Caco-2 (cell line): ENCODE results near the gene ZNF19. TPM values are rescaled to one million over a fixed set of nuclear protein-coding genes. Genes with fewer than 3 reads are reported as not detected.

Source experiments
- BruUV-seq: library from RNA; stranded (reverse); fragments of 400-500 nt; replicated peaks from 2 replicates; lab custom pipeline; 2021; lab: Mats Ljungman, UMichigan
- CTCF ChIA-PET: fragments of 300-600 bp; sonication (Branson Sonifier 250); formaldehyde crosslinking; loops from one replicate; lab custom pipeline; 2022; ENCODE audit warnings: antibody characterized with exemption; lab: Charles Lee
- POLR2A ChIA-PET: fragments of 300-600 bp; sonication (Branson Sonifier 250); formaldehyde crosslinking; loops from one replicate; lab custom pipeline; 2022; ENCODE audit warnings: antibody characterized with exemption; lab: Charles Lee
- DNase-seq, 2 experiments: peaks; one replicate each; pipeline versions ENCODE4 v3.0.0 to v3.0.0-alpha.2; 2020 to 2022
- H3K27me3 ChIP-seq: replicated peaks from 2 replicates; pipeline ENCODE4 v1.6.0; 2011; ENCODE audit warnings: low read length; ENCODE audit not compliant: control insufficient read depth, insufficient read depth
- H3K36me3 ChIP-seq: 2 replicates; pipeline ENCODE4 v1.5.1; 2011; ENCODE audit warnings: low read length; ENCODE audit not compliant: control insufficient read depth, insufficient read depth
- H3K4me1 ChIP-seq: fragments of 250-450 bp; sonication (Bioruptor Pico); 2 replicates; pipeline ENCODE4 v1.5.1; 2020; ENCODE audit warnings: mild to moderate bottlenecking
- H3K4me3 ChIP-seq: 2 replicates; pipeline ENCODE4 v1.5.1; 2011; ENCODE audit warnings: low read depth, mild to moderate bottlenecking, control low read depth, low read length
- H3K9me3 ChIP-seq: fragments of 250-450 bp; sonication (Bioruptor Pico); 2 replicates; pipeline ENCODE4 v1.5.1; 2020; ENCODE audit warnings: mild to moderate bottlenecking, moderate library complexity
- H3K27ac Mint-ChIP-seq: one replicate; pipeline ENCODE4 v1.8.0; 2022; ENCODE audit warnings: mixed read lengths; ENCODE audit not compliant: unreplicated experiment
- H3K27me3 Mint-ChIP-seq: one replicate; pipeline ENCODE4 v1.8.0; 2022; ENCODE audit warnings: mixed read lengths; ENCODE audit not compliant: insufficient read depth, unreplicated experiment
- H3K36me3 Mint-ChIP-seq: one replicate; pipeline ENCODE4 v1.8.0; 2022; ENCODE audit warnings: mild to moderate bottlenecking, mixed read lengths; ENCODE audit not compliant: insufficient read depth, unreplicated experiment
- H3K4me1 Mint-ChIP-seq: one replicate; pipeline ENCODE4 v1.8.0; 2022; ENCODE audit warnings: low read depth, mixed read lengths; ENCODE audit not compliant: unreplicated experiment
- H3K4me3 Mint-ChIP-seq: one replicate; pipeline ENCODE4 v1.8.0; 2022; ENCODE audit warnings: mild to moderate bottlenecking, moderate library complexity, mixed read lengths; ENCODE audit not compliant: unreplicated experiment
- H3K9me3 Mint-ChIP-seq: one replicate; pipeline ENCODE4 v1.8.0; 2022; ENCODE audit warnings: mixed read lengths; ENCODE audit not compliant: unreplicated experiment
- intact Hi-C: fragments of 100-400 bp; cut with micrococcal nuclease; formaldehyde crosslinking; loops from one replicate; pipeline ENCODE4 v1.10.0; 2022; ENCODE audit not compliant: unreplicated experiment
- total RNA-seq: library from RNA; stranded (reverse); gene quantifications from 2 replicates; pipeline ENCODE4 v1.2.3, GENCODE V29; 2022
- TF ChIP-seq, protein P1 (sequence below), 2 experiments: fragments of 200-600 bp in 1 of 2; IDR thresholded peaks; 1 replicate in 1 of 2; 2 replicates in 1 of 2; pipeline versions ENCODE4 v1.5.1 to v1.8.0; 2011 to 2022; ENCODE audit warnings: antibody characterized with exemption in 1 of 2, control low read depth in 1 of 2, inconsistent platforms in 1 of 2, low read depth in 1 of 2, low read length in 1 of 2, mild to moderate bottlenecking in 1 of 2, moderate library complexity in 1 of 2; ENCODE audit not compliant: insufficient read depth in 1 of 2, severe bottlenecking in 1 of 2, unreplicated experiment in 1 of 2

ZNF19 gene
- total RNA-seq, 1 experiment from 2014 or later, result 5.1 TPM

DNA sequence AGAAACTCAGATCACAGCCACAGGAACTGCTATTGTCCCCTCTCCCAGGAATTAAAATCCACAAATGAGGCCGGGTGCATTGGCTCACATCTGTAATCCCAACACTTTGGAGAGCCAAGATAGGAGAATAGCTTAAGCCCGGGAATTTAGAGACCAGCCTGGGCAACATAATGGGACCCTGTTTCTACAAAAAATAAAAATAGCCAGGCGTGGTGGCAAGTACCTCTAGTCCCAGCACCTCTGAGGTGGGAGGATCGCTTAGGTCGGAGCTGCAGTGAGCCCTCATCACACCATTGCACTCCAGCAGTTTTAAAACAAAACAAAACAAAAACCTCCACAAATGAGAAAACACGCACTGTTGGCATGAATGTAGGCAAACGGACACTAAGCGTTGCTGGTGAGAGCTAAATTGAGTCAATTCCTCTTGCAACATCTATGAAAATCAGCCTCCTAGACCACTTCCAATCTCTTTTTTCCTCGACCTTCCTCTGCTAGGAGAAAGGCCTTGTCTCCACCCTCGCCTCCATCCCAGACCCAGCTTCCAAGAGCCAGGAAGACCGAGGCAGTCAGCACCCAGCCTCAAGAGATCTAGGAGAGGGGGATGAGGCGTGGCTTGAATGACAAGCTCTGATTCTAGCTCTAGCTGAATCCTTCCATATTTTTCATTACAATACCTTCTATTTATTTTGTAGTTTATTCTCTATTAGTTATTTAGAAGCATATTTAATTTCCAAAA is 62.1 kb downstream of the ZNF19 start:
- H3K27me3 Mint-ChIP-seq, result peaks cover 26% of the 10 kb centered on the region
- intact Hi-C loops, result no loop called here

GRCh38 chr16:71426069-71426879 is 62.9 kb downstream of the ZNF19 start:
- ChIA-PET CTCF (no interaction called here), POLR2A (no interaction called here)
- Mint-ChIP-seq H3K27ac (no peak overlapping the region), H3K4me1 (no peaks in the 10 kb centered on the region), H3K9me3 (peaks cover 10% of the 10 kb centered on the region), H3K27me3 (peaks cover 23% of the 10 kb centered on the region), H3K36me3 (no peaks in the 10 kb centered on the region), H3K4me3 (no peak overlapping the region)
- peaks cover 9% of the 10 kb centered on the region for H3K9me3 ChIP-seq
- TF ChIP-seq, protein P1, sequence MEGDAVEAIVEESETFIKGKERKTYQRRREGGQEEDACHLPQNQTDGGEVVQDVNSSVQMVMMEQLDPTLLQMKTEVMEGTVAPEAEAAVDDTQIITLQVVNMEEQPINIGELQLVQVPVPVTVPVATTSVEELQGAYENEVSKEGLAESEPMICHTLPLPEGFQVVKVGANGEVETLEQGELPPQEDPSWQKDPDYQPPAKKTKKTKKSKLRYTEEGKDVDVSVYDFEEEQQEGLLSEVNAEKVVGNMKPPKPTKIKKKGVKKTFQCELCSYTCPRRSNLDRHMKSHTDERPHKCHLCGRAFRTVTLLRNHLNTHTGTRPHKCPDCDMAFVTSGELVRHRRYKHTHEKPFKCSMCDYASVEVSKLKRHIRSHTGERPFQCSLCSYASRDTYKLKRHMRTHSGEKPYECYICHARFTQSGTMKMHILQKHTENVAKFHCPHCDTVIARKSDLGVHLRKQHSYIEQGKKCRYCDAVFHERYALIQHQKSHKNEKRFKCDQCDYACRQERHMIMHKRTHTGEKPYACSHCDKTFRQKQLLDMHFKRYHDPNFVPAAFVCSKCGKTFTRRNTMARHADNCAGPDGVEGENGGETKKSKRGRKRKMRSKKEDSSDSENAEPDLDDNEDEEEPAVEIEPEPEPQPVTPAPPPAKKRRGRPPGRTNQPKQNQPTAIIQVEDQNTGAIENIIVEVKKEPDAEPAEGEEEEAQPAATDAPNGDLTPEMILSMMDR (IDR thresholded peaks at IDR 0.05; ENCODE audit: insufficient read depth in 1 of 2, low read depth in 1 of 2, low read length in 1 of 2, severe bottlenecking in 1 of 2, unreplicated experiment in 1 of 2), result no peak
- intact Hi-C loops, result no loop called here
- H3K36me3 ChIP-seq, result no peaks in the 10 kb centered on the region
- H3K4me1 ChIP-seq, result no peaks in the 10 kb centered on the region
- BruUV-seq, result no TSS peak
- peaks cover 1% of the 10 kb centered on the region for H3K27me3 ChIP-seq
- no peak overlapping the region for H3K4me3 ChIP-seq
- DNase-seq, result no peak

More for the DNA sequence above, 62.1 kb downstream of the ZNF19 start:
- Mint-ChIP-seq H3K4me3 (no peak overlapping the region), H3K9me3 (peaks cover 10% of the 10 kb centered on the region), H3K4me1 (no peaks in the 10 kb centered on the region), H3K36me3 (no peaks in the 10 kb centered on the region), H3K27ac (no peak overlapping the region)
- ChIA-PET CTCF (no interaction called here), POLR2A (no interaction called here)
- no peak overlapping the region for H3K4me3 ChIP-seq
- H3K36me3 ChIP-seq, result no peaks in the 10 kb centered on the region
- no peak for DNase-seq
- peaks cover 1% of the 10 kb centered on the region for H3K27me3 ChIP-seq
- TF ChIP-seq, protein P1 (IDR thresholded peaks at IDR 0.05; ENCODE audit: insufficient read depth in 1 of 2, low read depth in 1 of 2, low read length in 1 of 2, severe bottlenecking in 1 of 2, unreplicated experiment in 1 of 2), result no peak
- H3K9me3 ChIP-seq, result peaks cover 9% of the 10 kb centered on the region
- H3K4me1 ChIP-seq, result no peaks in the 10 kb centered on the region
- BruUV-seq, result no TSS peak

- Mint-ChIP-seq H3K27me3 (peaks cover 25% of the 10 kb centered on the region), H3K27ac (no peak overlapping the region), H3K4me3 (no peak overlapping the region), H3K36me3 (no peaks in the 10 kb centered on the region), H3K4me1 (no peaks in the 10 kb centered on the region), H3K9me3 (peaks cover 10% of the 10 kb centered on the region)
- Histone ChIP-seq H3K36me3 (no peaks in the 10 kb centered on the region), H3K27me3 (peaks cover 1% of the 10 kb centered on the region), H3K4me3 (no peak overlapping the region), H3K9me3 (peaks cover 11% of the 10 kb centered on the region), H3K4me1 (no peaks in the 10 kb centered on the region)
- no peak for DNase-seq
- ChIA-PET CTCF (no interaction called here), POLR2A (interaction anchor here (0.7 kb wide), 1 partner anchor 938 kb away, joined by 5 read pairs; no protein-coding TSS in a partner anchor)
- no TSS peak for BruUV-seq
- intact Hi-C loops, result no loop called here
- TF ChIP-seq, protein P1 (IDR thresholded peaks at IDR 0.05; ENCODE audit: insufficient read depth in 1 of 2, low read depth in 1 of 2, low read length in 1 of 2, severe bottlenecking in 1 of 2, unreplicated experiment in 1 of 2), result no peak
These were observed 63.4 kb downstream of the ZNF19 start for GRCh38 chr16:71425746-71426068.
